Testis (tissue), 2 donors: ENCODE results near the gene MIEN1.

Experiments
- CTCF ChIP-seq, 3 experiments: fragments of 450-650 bp in 2 of 3; fragments of 200-600 bp in 1 of 3; sonication (generic) in 1 of 3; IDR thresholded peaks; one replicate each; pipeline ENCODE4 v1.5.1; 2016 to 2019; ENCODE audit warnings: antibody characterized with exemption in 3 of 3, mild to moderate bottlenecking in 2 of 3, moderate library complexity in 1 of 3
- POLR2A ChIP-seq: fragments of 450-650 bp; IDR thresholded peaks from one replicate; pipeline ENCODE4 v1.6.1; 2017; ENCODE audit warnings: antibody characterized with exemption, mild to moderate bottlenecking, moderate library complexity

- TF ChIP-seq POLR2A: no peak
- TF ChIP-seq CTCF (IDR thresholded peaks at IDR 0.05): no peak
These were observed 42.1 kb upstream of the MIEN1 start for GRCh38 chr17:39772415-39772814.
